Measurements from ENCODE around the gene A1BG. TPM values are rescaled to one million over a fixed set of nuclear protein-coding genes. Genes with fewer than 3 reads are reported as not detected.

A1BG gene
- total RNA-seq, 4 donors from 2014 or later = 8.7 to 18.4 (median 16.4) TPM

GRCh38 chr19:58398087-58398486 is 44.8 kb upstream of the A1BG start:
- no peak for ATAC-seq (ENCODE audit: low FRiP score)
- no peak for TF ChIP-seq CTCF (IDR thresholded peaks at IDR 0.05)
- no peak for DNase-seq (ENCODE audit: low spot score)

- TF ChIP-seq CTCF (IDR thresholded peaks at IDR 0.05) = no peak
- ATAC-seq (ENCODE audit: low FRiP score) (no peak), DNase-seq (ENCODE audit: low spot score) (no peak)
Observed at GRCh38 chr19:58397533-58398037, 44.3 kb upstream of the A1BG start.

GRCh38 chr19:58396691-58397532 is 43.6 kb upstream of the A1BG start:
- DNase-seq (ENCODE audit: low spot score) = no peak
- TF ChIP-seq CTCF (IDR thresholded peaks at IDR 0.05) = no peak
- no peak for ATAC-seq (ENCODE audit: low FRiP score)

GRCh38 chr19:58395979-58396627 is 42.8 kb upstream of the A1BG start:
- TF ChIP-seq CTCF (IDR thresholded peaks at IDR 0.05) = no peak
- DNase-seq (ENCODE audit: low spot score) = no peak
- ATAC-seq (ENCODE audit: low FRiP score) = no peak

- ATAC-seq (ENCODE audit: low FRiP score) = no peak
- TF ChIP-seq CTCF (IDR thresholded peaks at IDR 0.05) = no peak
- DNase-seq (ENCODE audit: low spot score) = no peak
Observed at GRCh38 chr19:58395220-58395978, 42.1 kb upstream of the A1BG start, which contains the start of gene RNF225. Gene RNF225, plus strand, starts transcription at chr19:58395656. Its CDS starts 434 bp downstream, at chr19:58396090.

- ATAC-seq (ENCODE audit: low FRiP score) (no peak), DNase-seq (ENCODE audit: low spot score) (no peak)
- TF ChIP-seq CTCF (IDR thresholded peaks at IDR 0.05) = no peak
Observed at GRCh38 chr19:58394821-58395219, 41.5 kb upstream of the A1BG start.
